ENCODE results near the gene SAXO1. TPM values are rescaled to one million over a fixed set of nuclear protein-coding genes. Genes with fewer than 3 reads are reported as not detected.

The SAXO1 gene
- polyA plus RNA-seq, 3 donors, result not detected

- Histone ChIP-seq H3K9ac (ENCODE audit: insufficient read depth, low read length, poor library complexity, severe bottlenecking) (no peak overlapping the region), H3K9me3 (replicated peaks in 1 of 2; ENCODE audit: control insufficient read depth in 1 of 2, insufficient read depth in 1 of 2, low read length in 2 of 2) (peaks cover 5 to 13% of the 10 kb centered on the region in 2 donors), H3K4me1 (ENCODE audit: control insufficient read depth in 1 of 2, insufficient read depth in 2 of 2, low read length in 2 of 2) (no peaks in the 10 kb centered on the region), H3K27me3 (ENCODE audit: control insufficient read depth in 2 of 2, insufficient read depth in 2 of 2, low read length in 2 of 2) (peaks cover 0 to 2% of the 10 kb centered on the region in 2 donors), H2AFZ (ENCODE audit: insufficient read depth, low read depth, low read length, poor library complexity, severe bottlenecking) (no peak overlapping the region), H3K79me2 (ENCODE audit: insufficient read depth, low read length) (no peaks in the 10 kb centered on the region), H3K36me3 (replicated peaks in 1 of 2; ENCODE audit: control insufficient read depth in 1 of 2, insufficient read depth in 2 of 2, low read length in 2 of 2) (no peaks in the 10 kb centered on the region), H3K4me2 (replicated peaks; ENCODE audit: extremely low read depth, low read length, poor library complexity, severe bottlenecking) (no peak overlapping the region), H4K20me1 (ENCODE audit: insufficient read depth, low read length) (no peaks in the 10 kb centered on the region), H3K27ac (ENCODE audit: low read depth in 1 of 2, low read length in 2 of 2) (no peak overlapping the region), H3K4me3 (replicated peaks in 1 of 3; ENCODE audit: low read depth in 2 of 3, low read length in 3 of 3) (no peak overlapping the region)
- no peaks in the 10 kb centered on the region for H3K4me1 Mint-ChIP-seq
- DNase-seq, result no peak
- no CpG with 5 or more reads among the region's 2 CpGs for WGBS (ENCODE audit: insufficient coverage)
- intact Hi-C loops (cut with micrococcal nuclease), result no loop called here
- H3K27ac Mint-ChIP-seq, result no peak overlapping the region
- H3K27me3 Mint-ChIP-seq (ENCODE audit: low read depth in 3 of 3), result peaks cover 0 to 4% (median 2%) of the 10 kb centered on the region in 3 donors
- no peaks in the 10 kb centered on the region for H3K36me3 Mint-ChIP-seq
- peaks cover 2 to 7% (median 6%) of the 10 kb centered on the region in 7 donors for H3K9me3 Mint-ChIP-seq
- no peak overlapping the region for H3K4me3 Mint-ChIP-seq
- TF ChIP-seq CTCF (IDR thresholded peaks at IDR 0.05), result no peak
Observed at GRCh38 chr9:18971404-18971803, 61.6 kb downstream of the SAXO1 start.

DNA sequence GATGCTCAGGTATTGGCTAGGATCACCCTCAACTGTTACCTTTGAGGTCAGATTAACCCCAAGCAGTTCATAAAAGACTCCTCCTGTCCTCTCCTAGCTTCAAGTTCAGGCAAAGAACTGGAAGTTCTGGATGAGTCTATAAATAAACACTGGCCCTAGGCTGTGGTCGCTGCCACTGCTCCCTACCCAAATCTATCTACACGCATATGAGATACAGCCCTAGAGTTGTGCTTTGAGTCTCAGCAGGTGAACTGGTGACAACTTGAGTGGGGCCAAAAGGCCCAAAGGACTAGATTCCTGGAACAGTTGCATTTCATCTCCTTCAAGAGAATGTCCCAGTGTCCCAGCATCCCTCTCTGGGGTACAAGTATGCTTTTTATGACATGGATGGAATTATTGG lies 62.6 kb downstream of the SAXO1 start:
- H3K27me3 Mint-ChIP-seq (ENCODE audit: low read depth in 3 of 3), result peaks cover 2 to 4% (median 2%) of the 10 kb centered on the region in 3 donors
- Histone ChIP-seq H3K9ac (ENCODE audit: insufficient read depth, low read length, poor library complexity, severe bottlenecking) (no peak overlapping the region), H3K27ac (ENCODE audit: low read depth in 1 of 2, low read length in 2 of 2) (no peak overlapping the region), H3K4me3 (replicated peaks in 1 of 3; ENCODE audit: low read depth in 2 of 3, low read length in 3 of 3) (no peak overlapping the region), H3K36me3 (replicated peaks in 1 of 2; ENCODE audit: control insufficient read depth in 1 of 2, insufficient read depth in 2 of 2, low read length in 2 of 2) (no peaks in the 10 kb centered on the region), H3K27me3 (ENCODE audit: control insufficient read depth in 2 of 2, insufficient read depth in 2 of 2, low read length in 2 of 2) (no peaks in the 10 kb centered on the region), H3K79me2 (ENCODE audit: insufficient read depth, low read length) (no peaks in the 10 kb centered on the region), H4K20me1 (ENCODE audit: insufficient read depth, low read length) (no peaks in the 10 kb centered on the region), H3K4me2 (replicated peaks; ENCODE audit: extremely low read depth, low read length, poor library complexity, severe bottlenecking) (no peak overlapping the region), H3K9me3 (replicated peaks in 1 of 2; ENCODE audit: control insufficient read depth in 1 of 2, insufficient read depth in 1 of 2, low read length in 2 of 2) (peaks cover 5 to 13% of the 10 kb centered on the region in 2 donors), H2AFZ (ENCODE audit: insufficient read depth, low read depth, low read length, poor library complexity, severe bottlenecking) (no peak overlapping the region), H3K4me1 (ENCODE audit: control insufficient read depth in 1 of 2, insufficient read depth in 2 of 2, low read length in 2 of 2) (no peaks in the 10 kb centered on the region)
- no peak overlapping the region for H3K4me3 Mint-ChIP-seq
- no peak for TF ChIP-seq CTCF (IDR thresholded peaks at IDR 0.05)
- H3K9me3 Mint-ChIP-seq, result peaks cover 6 to 8% (median 7%) of the 10 kb centered on the region in 7 donors
- no peak for DNase-seq
- intact Hi-C loops (cut with micrococcal nuclease), result no loop called here
- no peaks in the 10 kb centered on the region for H3K4me1 Mint-ChIP-seq
- no peak overlapping the region for H3K27ac Mint-ChIP-seq
- no peaks in the 10 kb centered on the region for H3K36me3 Mint-ChIP-seq
- WGBS (ENCODE audit: insufficient coverage), result 100% methylated on average over 1 of the region's 2 CpGs
